Central memory CD8-positive, alpha-beta T cell (primary cell): Measurements from ENCODE around the gene ITSN1.

Experiments used
- ATAC-seq: fragments of 150-1000 bp; cut with Tn5 transposase; replicated peaks from 2 replicates; pipeline ENCODE4 v1.10.0; 2022; ENCODE audit warnings: mild to moderate bottlenecking, moderate FRiP score, moderate number of reproducible peaks; ENCODE audit not compliant: poor library complexity, severe bottlenecking; ENCODE audit errors: extremely low read depth
- DNase-seq, 2 donors: peaks; one replicate each; pipeline ENCODE4 v3.0.0; 2021; ENCODE audit warnings: low spot score in 2 of 2
- H3K27ac Mint-ChIP-seq: one replicate; pipeline ENCODE4 v1.8.0; 2022; ENCODE audit warnings: low read depth, mild to moderate bottlenecking, moderate library complexity, mixed read lengths
- H3K27me3 Mint-ChIP-seq: one replicate; pipeline ENCODE4 v1.8.0; 2022; ENCODE audit warnings: mixed read lengths
- H3K36me3 Mint-ChIP-seq: one replicate; pipeline ENCODE4 v1.8.0; 2022; ENCODE audit warnings: mild to moderate bottlenecking, moderate library complexity, mixed read lengths; ENCODE audit not compliant: insufficient read depth
- H3K4me1 Mint-ChIP-seq: one replicate; pipeline ENCODE4 v1.8.0; 2022; ENCODE audit warnings: mixed read lengths
- H3K4me3 Mint-ChIP-seq: one replicate; pipeline ENCODE4 v1.8.0; 2022; ENCODE audit warnings: mild to moderate bottlenecking, moderate library complexity, mixed read lengths
- H3K9me3 Mint-ChIP-seq: one replicate; pipeline ENCODE4 v1.8.0; 2022; ENCODE audit warnings: mixed read lengths

ITSN1 gene

GRCh38 chr21:33688353-33688752 lies 46.1 kb downstream of the ITSN1 start:
- Mint-ChIP-seq H3K9me3 (no peaks in the 10 kb centered on the region), H3K4me3 (no peak overlapping the region), H3K27ac (no peak overlapping the region), H3K36me3 (no peaks in the 10 kb centered on the region), H3K27me3 (peaks cover 10% of the 10 kb centered on the region), H3K4me1 (no peaks in the 10 kb centered on the region)
- DNase-seq (no peak), ATAC-seq (no peak)

GRCh38 chr21:33690874-33691273 lies 48.6 kb downstream of the ITSN1 start:
- Mint-ChIP-seq H3K36me3 (no peaks in the 10 kb centered on the region), H3K4me3 (no peak overlapping the region), H3K9me3 (no peaks in the 10 kb centered on the region), H3K27ac (no peak overlapping the region), H3K27me3 (no peaks in the 10 kb centered on the region), H3K4me1 (no peaks in the 10 kb centered on the region)
- ATAC-seq, result no peak
- DNase-seq, result no peak

GRCh38 chr21:33691945-33692603 lies 49.8 kb downstream of the ITSN1 start:
- no peaks in the 10 kb centered on the region for H3K36me3 Mint-ChIP-seq
- no peak overlapping the region for H3K4me3 Mint-ChIP-seq
- ATAC-seq (no peak), DNase-seq (no peak)
- H3K27ac Mint-ChIP-seq, result no peak overlapping the region
- no peaks in the 10 kb centered on the region for H3K9me3 Mint-ChIP-seq
- H3K4me1 Mint-ChIP-seq, result no peaks in the 10 kb centered on the region
- no peaks in the 10 kb centered on the region for H3K27me3 Mint-ChIP-seq

- Mint-ChIP-seq H3K27ac (no peak overlapping the region), H3K27me3 (no peaks in the 10 kb centered on the region), H3K36me3 (no peaks in the 10 kb centered on the region), H3K9me3 (no peaks in the 10 kb centered on the region), H3K4me3 (no peak overlapping the region), H3K4me1 (no peaks in the 10 kb centered on the region)
- ATAC-seq, result no peak
- no peak for DNase-seq
These were observed 53.5 kb downstream of the ITSN1 start for GRCh38 chr21:33695813-33696212.

- H3K36me3 Mint-ChIP-seq, result no peaks in the 10 kb centered on the region
- H3K4me3 Mint-ChIP-seq, result no peak overlapping the region
- no peaks in the 10 kb centered on the region for H3K4me1 Mint-ChIP-seq
- H3K27me3 Mint-ChIP-seq, result no peaks in the 10 kb centered on the region
- no peak overlapping the region for H3K27ac Mint-ChIP-seq
- ATAC-seq, result no peak
- no peaks in the 10 kb centered on the region for H3K9me3 Mint-ChIP-seq
- no peak for DNase-seq
These were observed 54.2 kb downstream of the ITSN1 start for GRCh38 chr21:33696465-33696864.

- no peaks in the 10 kb centered on the region for H3K9me3 Mint-ChIP-seq
- no peak overlapping the region for H3K4me3 Mint-ChIP-seq
- no peak overlapping the region for H3K27ac Mint-ChIP-seq
- H3K4me1 Mint-ChIP-seq, result no peaks in the 10 kb centered on the region
- ATAC-seq, result no peak
- H3K27me3 Mint-ChIP-seq, result no peaks in the 10 kb centered on the region
- no peak for DNase-seq
- H3K36me3 Mint-ChIP-seq, result no peaks in the 10 kb centered on the region
These were observed 56.0 kb downstream of the ITSN1 start for GRCh38 chr21:33698087-33698860.

GRCh38 chr21:33699277-33699676 lies 57.0 kb downstream of the ITSN1 start:
- ATAC-seq, result no peak
- peaks cover 9% of the 10 kb centered on the region for H3K4me1 Mint-ChIP-seq
- no peaks in the 10 kb centered on the region for H3K9me3 Mint-ChIP-seq
- H3K36me3 Mint-ChIP-seq, result no peaks in the 10 kb centered on the region
- no peak overlapping the region for H3K27ac Mint-ChIP-seq
- DNase-seq, result no peak
- H3K27me3 Mint-ChIP-seq, result no peaks in the 10 kb centered on the region
- no peak overlapping the region for H3K4me3 Mint-ChIP-seq

- DNase-seq, result no peak
- peaks cover 11% of the 10 kb centered on the region for H3K4me1 Mint-ChIP-seq
- H3K9me3 Mint-ChIP-seq, result no peaks in the 10 kb centered on the region
- no peaks in the 10 kb centered on the region for H3K36me3 Mint-ChIP-seq
- H3K27me3 Mint-ChIP-seq, result no peaks in the 10 kb centered on the region
- no peak for ATAC-seq
- H3K4me3 Mint-ChIP-seq, result no peak overlapping the region
- H3K27ac Mint-ChIP-seq, result no peak overlapping the region
These were observed 58.2 kb downstream of the ITSN1 start for GRCh38 chr21:33700491-33700890.

GRCh38 chr21:33703750-33704606 lies 61.7 kb downstream of the ITSN1 start:
- peaks cover 11% of the 10 kb centered on the region for H3K4me1 Mint-ChIP-seq
- peaks cover 4% of the 10 kb centered on the region for H3K9me3 Mint-ChIP-seq
- peaks cover 2% of the 10 kb centered on the region for H3K36me3 Mint-ChIP-seq
- peak overlapping the region; percentile 90 for H3K27ac Mint-ChIP-seq
- no peaks in the 10 kb centered on the region for H3K27me3 Mint-ChIP-seq
- peak overlapping the region; percentile 57 for H3K4me3 Mint-ChIP-seq
- ATAC-seq (peak; percentile 40), DNase-seq (no peak)

GRCh38 chr21:33707846-33708245 lies 65.5 kb downstream of the ITSN1 start:
- no peak for DNase-seq
- no peak overlapping the region for H3K4me3 Mint-ChIP-seq
- peaks cover 11% of the 10 kb centered on the region for H3K4me1 Mint-ChIP-seq
- no peak overlapping the region for H3K27ac Mint-ChIP-seq
- H3K27me3 Mint-ChIP-seq, result no peaks in the 10 kb centered on the region
- peaks cover 2% of the 10 kb centered on the region for H3K36me3 Mint-ChIP-seq
- ATAC-seq, result no peak
- peaks cover 5% of the 10 kb centered on the region for H3K9me3 Mint-ChIP-seq

- DNase-seq (no peak), ATAC-seq (no peak)
- no peak overlapping the region for H3K27ac Mint-ChIP-seq
- peaks cover 2% of the 10 kb centered on the region for H3K36me3 Mint-ChIP-seq
- H3K4me1 Mint-ChIP-seq, result peaks cover 6% of the 10 kb centered on the region
- H3K27me3 Mint-ChIP-seq, result no peaks in the 10 kb centered on the region
- no peak overlapping the region for H3K4me3 Mint-ChIP-seq
- peaks cover 5% of the 10 kb centered on the region for H3K9me3 Mint-ChIP-seq
These were observed 66.6 kb downstream of the ITSN1 start for GRCh38 chr21:33708874-33709273.

GRCh38 chr21:33712022-33712803 lies 69.9 kb downstream of the ITSN1 start:
- no peak for ATAC-seq
- Mint-ChIP-seq H3K36me3 (peaks cover 2% of the 10 kb centered on the region), H3K4me1 (no peaks in the 10 kb centered on the region), H3K27me3 (no peaks in the 10 kb centered on the region), H3K4me3 (no peak overlapping the region), H3K9me3 (peaks cover 5% of the 10 kb centered on the region), H3K27ac (no peak overlapping the region)
- DNase-seq, result no peak
